Astrocyte of the cerebellum (primary cell): ENCODE measurements around the gene CHP1.
"Not testable (repeated sequence)": the region's sequence is repeated elsewhere in the genome, so short reads cannot be mapped to it uniquely, and the experiment has no call there.

Experiments
- DNase-seq: peaks from one replicate; pipeline ENCODE4 v3.0.0-alpha.2; 2011; ENCODE audit warnings: low read depth
- H3K4me3 ChIP-seq: 2 replicates; pipeline ENCODE4 v1.5.1; 2011; ENCODE audit warnings: mild to moderate bottlenecking, low read depth, low read length, moderate library complexity
- in situ Hi-C: cut with HindIII; loops from 2 replicates; pipeline ENCODE4 v1.10.0; 2017; ENCODE audit warnings: low sequenced_read_pairs
- TF ChIP-seq, protein P1 (sequence below): IDR thresholded peaks from 2 replicates; pipeline ENCODE4 v1.5.1; 2012; ENCODE audit warnings: low read length, low read depth, moderate library complexity, mild to moderate bottlenecking; ENCODE audit errors: missing control alignments

The CHP1 gene

DNA sequence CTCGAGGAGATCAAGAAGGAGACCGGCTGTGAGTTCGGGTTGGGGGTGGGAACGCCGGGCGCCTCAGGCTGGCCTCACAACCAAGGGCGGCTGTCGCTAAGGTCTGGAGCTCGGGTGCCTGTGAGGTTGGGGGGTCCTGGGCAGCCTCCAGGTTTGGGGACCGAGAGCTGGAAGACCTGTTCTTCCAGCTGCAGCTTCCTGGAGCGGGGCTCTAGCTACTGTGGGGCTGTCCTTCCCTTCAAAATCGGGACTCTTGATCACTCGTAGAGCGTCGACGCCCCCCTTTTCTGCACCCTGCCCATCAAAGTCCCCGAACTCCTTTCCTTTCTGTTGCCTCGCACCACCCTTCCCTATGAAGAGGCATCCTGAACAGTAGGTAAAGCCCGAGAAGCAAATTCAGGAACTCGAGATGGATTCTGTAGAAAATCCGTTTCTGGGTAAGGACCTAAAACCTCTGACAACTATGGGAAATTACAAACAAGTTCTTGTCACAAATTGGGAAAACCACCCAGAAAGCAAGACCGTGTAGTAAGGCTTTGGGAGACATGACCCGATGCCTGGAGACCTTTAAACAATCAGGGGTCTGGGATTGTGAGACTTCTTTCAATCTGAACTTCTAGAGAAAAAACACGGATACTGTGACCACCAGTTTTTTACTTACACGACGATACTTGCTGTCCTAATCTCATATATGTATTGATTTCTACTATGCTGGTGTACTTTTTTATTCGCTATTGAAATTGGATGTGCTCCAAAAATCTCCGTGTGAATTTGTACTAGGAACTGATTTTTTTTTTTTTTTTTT is 556 bp downstream of the CHP1 start:
- in situ Hi-C loops: no loop called here

DNA sequence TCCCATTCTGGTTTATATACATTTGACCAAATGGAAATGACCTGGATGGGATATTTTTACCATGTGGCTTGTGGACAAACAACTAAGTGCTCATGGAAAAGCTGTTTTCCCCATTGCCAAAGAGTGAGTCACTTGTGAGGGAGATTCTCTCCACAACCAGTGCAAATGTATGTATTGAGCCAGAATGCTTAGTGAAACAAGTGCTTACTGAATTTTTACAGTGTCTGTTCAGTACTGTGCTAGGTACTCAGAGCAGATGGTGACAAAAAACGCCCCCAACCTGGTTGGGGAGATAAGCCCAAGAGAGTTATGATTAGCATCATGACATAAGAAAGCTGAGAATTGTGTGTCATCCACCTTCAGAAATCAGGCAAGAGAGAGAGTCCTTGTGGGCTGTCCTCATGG is 2.3 kb downstream of the CHP1 start:
- TF ChIP-seq, protein P1, sequence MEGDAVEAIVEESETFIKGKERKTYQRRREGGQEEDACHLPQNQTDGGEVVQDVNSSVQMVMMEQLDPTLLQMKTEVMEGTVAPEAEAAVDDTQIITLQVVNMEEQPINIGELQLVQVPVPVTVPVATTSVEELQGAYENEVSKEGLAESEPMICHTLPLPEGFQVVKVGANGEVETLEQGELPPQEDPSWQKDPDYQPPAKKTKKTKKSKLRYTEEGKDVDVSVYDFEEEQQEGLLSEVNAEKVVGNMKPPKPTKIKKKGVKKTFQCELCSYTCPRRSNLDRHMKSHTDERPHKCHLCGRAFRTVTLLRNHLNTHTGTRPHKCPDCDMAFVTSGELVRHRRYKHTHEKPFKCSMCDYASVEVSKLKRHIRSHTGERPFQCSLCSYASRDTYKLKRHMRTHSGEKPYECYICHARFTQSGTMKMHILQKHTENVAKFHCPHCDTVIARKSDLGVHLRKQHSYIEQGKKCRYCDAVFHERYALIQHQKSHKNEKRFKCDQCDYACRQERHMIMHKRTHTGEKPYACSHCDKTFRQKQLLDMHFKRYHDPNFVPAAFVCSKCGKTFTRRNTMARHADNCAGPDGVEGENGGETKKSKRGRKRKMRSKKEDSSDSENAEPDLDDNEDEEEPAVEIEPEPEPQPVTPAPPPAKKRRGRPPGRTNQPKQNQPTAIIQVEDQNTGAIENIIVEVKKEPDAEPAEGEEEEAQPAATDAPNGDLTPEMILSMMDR: no peak
- peak; percentile 35 for DNase-seq
- in situ Hi-C loops: no loop called here
- no peak overlapping the region for H3K4me3 ChIP-seq

More for the DNA sequence above, 556 bp downstream of the CHP1 start:
- TF ChIP-seq, protein P1: no peak
- DNase-seq: no peak
- H3K4me3 ChIP-seq: peak overlapping the region; percentile 95

DNA sequence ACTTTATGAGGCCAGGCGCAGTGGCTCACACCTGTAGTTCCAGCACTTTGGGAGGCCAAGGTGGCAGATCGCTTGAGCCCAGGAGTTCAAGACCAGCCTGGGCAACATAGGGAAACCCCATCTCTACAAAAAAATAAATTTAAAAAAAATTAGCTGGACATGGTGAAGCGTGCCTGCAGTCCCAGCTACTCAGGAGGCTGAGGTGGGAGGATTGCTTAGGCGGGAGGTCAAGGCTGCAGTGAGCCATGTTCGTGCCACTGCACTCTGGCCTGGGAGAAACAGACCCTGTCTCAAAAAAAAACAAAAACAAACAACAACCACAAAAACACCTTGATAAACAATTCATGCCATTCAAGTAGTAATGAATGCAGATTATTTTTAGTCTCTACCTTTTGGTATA is 4.2 kb downstream of the CHP1 start:
- DNase-seq, in situ Hi-C loops, H3K4me3 ChIP-seq: not testable (repeated sequence)

DNA sequence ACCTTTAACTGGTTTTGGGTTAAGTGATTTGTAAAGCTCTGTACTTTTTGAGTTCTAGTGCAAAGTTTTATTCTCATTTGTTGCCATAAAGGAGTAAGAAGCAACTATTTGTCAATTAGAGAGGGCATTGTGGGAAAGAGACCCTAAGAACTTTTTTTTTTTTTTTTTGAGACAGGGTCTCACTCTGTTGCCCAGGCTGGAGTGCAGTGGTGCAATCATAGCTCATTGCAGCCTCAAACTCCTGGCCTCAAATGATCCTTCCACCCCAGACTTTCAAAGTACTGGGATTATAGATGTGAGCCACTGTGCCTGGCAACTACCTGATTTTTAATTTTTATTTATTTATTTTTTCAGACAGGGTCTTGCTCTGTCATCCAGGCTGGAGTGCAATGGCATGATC is 4.9 kb downstream of the CHP1 start:
- no peak for DNase-seq
- H3K4me3 ChIP-seq: no peak overlapping the region
- in situ Hi-C loops: no loop called here
- TF ChIP-seq, protein P1: no peak

DNA sequence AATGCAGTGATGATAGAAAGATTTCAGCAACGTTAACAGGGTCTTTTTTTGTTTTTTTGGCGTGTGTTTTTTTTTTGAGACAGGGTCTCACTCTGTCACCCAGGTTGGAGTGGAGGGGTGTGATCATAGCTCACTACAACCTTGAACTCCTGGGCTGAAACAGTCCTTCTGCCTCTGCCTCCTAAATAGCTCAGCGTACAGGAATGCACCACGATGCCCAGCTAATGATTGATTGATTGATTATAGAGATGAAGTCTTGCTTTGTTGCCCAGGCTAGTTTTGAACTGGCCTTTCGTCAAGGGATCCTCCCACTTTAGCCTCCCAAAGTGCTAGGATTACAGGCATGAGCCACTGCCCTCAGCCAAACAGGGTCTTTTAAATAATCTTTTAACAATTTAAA is 7.0 kb downstream of the CHP1 start:
- TF ChIP-seq, protein P1: no peak
- no peak overlapping the region for H3K4me3 ChIP-seq
- no peak for DNase-seq
- in situ Hi-C loops: no loop called here

DNA sequence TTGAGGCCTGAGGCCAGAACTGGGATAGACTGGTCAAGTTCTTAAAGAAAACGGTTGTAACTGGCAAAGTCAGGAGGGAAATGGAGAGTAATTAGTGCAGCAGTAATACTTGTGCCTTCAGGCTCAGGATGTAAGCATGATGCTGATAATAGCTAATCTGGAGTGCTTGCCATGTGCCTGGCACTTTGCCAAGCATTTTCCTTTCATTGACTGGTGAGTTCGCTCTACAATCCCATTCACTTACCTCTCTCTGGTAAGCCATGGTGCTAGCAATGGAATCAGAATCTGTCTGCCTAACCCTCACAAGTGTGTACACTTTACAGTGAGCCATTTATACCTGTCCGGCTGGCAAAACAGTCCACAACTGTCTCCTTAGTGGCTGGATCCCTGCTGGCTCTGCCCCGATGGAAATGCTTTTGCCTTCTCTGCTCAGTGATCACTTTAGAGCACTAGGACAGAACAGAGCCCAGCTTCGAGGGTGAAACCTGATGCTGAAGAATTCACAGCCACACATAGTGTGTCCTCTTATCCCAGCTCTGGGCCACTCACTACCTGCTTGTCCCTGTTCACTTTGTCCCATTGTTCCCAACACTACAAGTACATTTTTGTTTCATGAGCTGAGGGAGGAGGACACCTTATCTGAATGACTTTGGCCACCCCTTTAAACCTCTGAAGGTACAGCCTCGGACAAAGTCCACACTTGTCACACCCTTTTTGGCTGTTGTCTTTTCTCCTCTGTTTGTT is 10.3 kb downstream of the CHP1 start:
- in situ Hi-C loops: no loop called here
- no peak overlapping the region for H3K4me3 ChIP-seq
- TF ChIP-seq, protein P1: no peak
- no peak for DNase-seq

DNA sequence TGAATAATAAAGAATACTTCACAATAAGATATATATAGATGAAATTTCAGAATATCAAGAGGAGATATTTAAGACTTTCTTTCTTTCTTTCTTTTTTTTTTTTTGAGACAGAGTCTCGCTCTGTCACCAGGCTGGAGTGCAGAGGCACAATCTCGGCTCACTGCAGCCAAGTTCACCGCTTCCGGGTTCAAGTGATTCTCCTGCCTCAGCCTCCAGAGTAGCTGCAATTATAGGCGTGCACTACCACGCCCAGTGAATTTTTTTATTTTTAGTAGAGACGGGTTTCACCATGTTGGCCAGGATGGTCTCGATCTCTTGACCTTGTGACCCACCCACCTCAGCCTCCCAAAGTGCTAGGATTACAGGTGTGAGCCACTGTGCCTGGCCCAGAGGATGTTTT is 19.7 kb downstream of the CHP1 start:
- H3K4me3 ChIP-seq, in situ Hi-C loops, DNase-seq: not testable (repeated sequence)
